ENCODE data around the gene USP2. TPM values are rescaled to one million over a fixed set of nuclear protein-coding genes. Genes with fewer than 3 reads are reported as not detected.
"Not testable (repeated sequence)": the region's sequence is repeated elsewhere in the genome, so short reads cannot be mapped to it uniquely, and the experiment has no call there.

The USP2 gene
- total RNA-seq, 1 experiment from 2014 or later = 2.1 TPM

DNA sequence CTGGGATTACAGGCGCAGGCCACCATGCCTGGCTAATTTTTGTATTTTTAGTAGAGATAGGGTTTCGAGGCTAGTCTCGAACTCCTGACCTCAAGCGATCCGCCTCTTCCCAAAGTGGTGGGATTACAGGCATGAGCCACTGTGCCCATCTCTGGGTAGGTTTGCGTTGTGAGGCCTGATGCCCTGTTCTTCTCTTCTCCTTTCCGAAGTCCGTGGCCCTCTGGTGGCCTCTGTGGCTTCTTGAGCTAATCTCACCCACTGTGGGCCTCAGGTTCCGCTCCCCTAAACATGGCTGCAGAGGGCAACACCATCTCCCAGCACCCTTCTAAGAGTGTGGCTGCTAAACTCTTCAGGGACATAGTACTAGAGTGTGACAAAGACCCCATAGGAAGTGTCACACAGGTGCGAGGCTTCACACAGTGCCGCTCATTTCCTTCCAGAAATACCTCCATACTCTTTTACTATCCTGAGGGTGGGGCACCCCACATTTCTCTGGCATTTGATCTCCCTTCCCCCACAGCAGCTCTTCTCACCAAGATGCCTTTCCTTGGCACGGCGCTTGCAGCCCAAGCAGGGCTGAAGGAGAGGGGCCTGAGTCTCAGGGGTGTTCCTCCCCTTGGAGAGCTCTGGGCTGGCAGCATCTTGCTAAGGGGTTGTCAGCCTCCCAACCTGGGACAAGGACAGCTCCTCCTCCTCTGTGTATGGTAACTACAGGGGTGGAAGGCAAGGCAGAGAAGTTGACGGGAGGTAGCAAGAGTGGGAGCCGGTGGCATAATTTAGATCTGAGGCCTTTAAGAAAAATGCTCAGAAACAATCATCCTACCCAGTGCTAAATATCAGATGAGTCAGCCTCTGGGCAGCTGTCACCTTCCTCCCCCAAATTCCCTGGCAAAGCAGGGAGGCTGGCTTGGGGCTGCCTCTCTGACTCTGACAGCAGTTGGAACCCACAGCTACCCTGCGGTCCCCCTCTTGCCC lies 35.4 kb upstream of the USP2 start:
- H3K9me3 ChIP-seq = no peaks in the 10 kb centered on the region
- peak; percentile 87 for DNase-seq
- H3K36me3 ChIP-seq = peaks cover 19% of the 10 kb centered on the region
- H3K27me3 ChIP-seq = no peaks in the 10 kb centered on the region
- no peak overlapping the region for H3K4me3 ChIP-seq

DNA sequence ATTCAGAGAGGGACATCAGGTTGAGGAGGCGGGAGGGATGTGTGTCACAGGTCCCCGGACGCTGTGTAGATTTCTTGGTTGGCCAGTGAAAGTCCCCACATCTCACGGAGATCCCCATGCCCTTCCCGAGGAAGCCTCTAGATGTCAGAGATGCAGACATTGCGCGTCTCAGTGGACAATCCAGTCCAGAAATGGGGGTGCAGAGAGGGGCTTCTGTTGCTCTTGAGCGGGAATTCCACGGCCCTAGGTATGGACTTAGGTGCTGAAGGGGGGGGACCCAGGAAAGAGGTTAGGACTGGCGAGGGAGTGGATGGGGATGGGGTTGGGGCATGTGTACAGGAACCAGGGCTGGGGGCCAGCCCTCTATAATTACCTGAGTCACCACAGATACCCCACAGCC lies 34.5 kb upstream of the USP2 start:
- no peak overlapping the region for H3K4me3 ChIP-seq
- no peaks in the 10 kb centered on the region for H3K9me3 ChIP-seq
- no peak for DNase-seq
- H3K36me3 ChIP-seq = peaks cover 16% of the 10 kb centered on the region
- H3K27me3 ChIP-seq = no peaks in the 10 kb centered on the region

DNA sequence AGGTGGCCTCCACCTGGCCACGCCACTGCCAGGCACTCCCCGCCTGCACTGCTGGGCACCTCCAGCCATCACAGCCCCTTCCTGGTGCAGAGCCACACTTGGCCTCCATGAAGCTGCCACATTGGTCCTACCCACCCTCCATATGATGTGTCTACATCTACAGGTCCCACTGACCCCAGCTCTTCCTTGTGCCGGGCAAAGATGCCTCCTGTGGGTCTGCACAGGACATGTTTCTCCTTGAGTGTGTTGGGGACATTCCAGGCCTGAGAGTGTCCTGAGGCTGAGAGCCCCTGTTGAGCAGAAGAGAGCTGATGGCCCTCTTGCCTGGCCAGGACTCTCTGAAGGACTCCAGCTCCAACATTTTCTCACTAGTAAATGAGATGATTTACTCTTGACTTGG lies 34.0 kb upstream of the USP2 start:
- peaks cover 15% of the 10 kb centered on the region for H3K36me3 ChIP-seq
- H3K4me3 ChIP-seq = no peak overlapping the region
- H3K27me3 ChIP-seq = no peaks in the 10 kb centered on the region
- DNase-seq = no peak
- H3K9me3 ChIP-seq = no peaks in the 10 kb centered on the region

DNA sequence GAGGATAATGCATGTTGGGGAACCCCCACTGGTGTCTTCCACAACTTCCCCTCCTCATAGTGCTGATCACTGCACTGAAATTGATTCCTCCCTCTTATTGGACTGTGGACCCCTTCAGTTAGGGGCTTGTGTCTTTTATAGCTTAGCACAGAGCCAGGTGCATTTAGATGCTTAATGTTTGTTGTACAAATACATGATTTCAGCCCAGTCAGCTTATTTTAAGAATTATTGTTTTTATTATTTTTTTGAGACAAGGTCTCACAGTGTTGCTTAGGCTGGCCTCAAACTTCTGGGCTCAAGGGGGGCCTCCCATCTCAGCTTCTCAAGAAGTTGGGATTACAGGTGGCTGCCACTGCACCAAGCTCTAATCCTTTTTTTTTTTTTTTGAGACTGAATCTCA lies 33.2 kb upstream of the USP2 start:
- no peak overlapping the region for H3K4me3 ChIP-seq
- DNase-seq = no peak
- H3K36me3 ChIP-seq = peaks cover 8% of the 10 kb centered on the region
- no peaks in the 10 kb centered on the region for H3K9me3 ChIP-seq
- no peaks in the 10 kb centered on the region for H3K27me3 ChIP-seq

DNA sequence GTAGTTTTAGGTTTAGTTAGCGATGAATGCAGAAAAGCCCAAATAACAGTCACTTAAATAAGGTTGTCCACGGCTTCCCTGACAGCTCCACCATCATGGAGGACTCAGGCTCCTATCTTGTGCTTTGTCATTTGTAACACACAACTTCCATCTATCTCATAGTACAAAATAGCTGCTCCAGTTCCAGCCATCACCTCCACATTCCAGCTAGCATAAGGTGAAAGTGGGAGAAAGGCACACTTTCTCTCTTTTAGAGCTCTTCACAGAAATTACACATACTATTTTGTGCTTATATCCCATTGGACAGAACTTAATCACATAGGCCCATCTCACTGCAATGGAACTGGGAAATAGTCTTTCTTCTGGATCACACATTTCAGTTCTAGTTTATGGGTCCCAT lies 32.8 kb upstream of the USP2 start:
- Histone ChIP-seq H3K27me3 (no peaks in the 10 kb centered on the region), H3K9me3 (no peaks in the 10 kb centered on the region), H3K4me3 (no peak overlapping the region), H3K36me3 (peaks cover 8% of the 10 kb centered on the region)
- no peak for DNase-seq

DNA sequence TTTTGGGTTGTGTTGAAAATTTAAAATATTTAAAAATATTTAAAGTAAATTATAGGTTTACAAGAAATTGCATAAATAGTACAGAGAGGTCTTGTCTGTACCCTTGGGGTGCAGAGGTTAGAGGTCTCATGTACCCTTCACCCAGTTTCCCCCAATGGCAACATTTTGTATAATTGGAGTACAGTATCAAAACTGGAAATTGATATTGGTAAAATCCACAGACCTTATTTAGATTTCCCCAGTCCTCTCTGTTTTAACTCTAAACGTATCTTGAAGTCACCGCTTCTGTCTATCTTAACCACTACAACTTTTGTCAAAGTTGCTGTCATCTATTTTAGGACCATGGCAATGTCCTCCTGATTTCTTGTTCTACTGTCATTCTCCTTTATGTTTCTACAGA lies 30.6 kb upstream of the USP2 start:
- Histone ChIP-seq H3K9me3 (no peaks in the 10 kb centered on the region), H3K36me3 (peaks cover 8% of the 10 kb centered on the region), H3K4me3 (no peak overlapping the region), H3K27me3 (no peaks in the 10 kb centered on the region)
- no peak for DNase-seq

DNA sequence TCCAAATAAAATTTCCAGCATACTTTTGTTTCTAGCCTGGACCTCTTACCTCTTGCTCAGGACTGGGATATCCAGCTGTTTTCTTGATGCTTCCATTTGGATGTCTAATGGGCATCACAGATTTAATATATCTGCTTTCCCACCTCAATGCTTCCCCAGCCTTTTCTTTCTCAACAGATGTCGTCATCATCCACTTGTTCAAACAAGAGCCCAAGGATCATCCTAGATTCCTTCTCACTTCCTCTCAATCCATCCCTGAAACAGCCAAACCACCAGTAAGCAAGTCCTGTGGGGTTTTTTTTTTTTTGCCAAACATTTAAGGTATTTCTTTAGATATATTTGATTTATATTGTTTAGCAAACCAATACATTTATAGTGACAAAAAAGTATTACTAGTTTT lies 29.0 kb upstream of the USP2 start:
- H3K36me3 ChIP-seq = peaks cover 4% of the 10 kb centered on the region
- H3K4me3 ChIP-seq = no peak overlapping the region
- H3K27me3 ChIP-seq = no peaks in the 10 kb centered on the region
- H3K9me3 ChIP-seq = no peaks in the 10 kb centered on the region
- no peak for DNase-seq

DNA sequence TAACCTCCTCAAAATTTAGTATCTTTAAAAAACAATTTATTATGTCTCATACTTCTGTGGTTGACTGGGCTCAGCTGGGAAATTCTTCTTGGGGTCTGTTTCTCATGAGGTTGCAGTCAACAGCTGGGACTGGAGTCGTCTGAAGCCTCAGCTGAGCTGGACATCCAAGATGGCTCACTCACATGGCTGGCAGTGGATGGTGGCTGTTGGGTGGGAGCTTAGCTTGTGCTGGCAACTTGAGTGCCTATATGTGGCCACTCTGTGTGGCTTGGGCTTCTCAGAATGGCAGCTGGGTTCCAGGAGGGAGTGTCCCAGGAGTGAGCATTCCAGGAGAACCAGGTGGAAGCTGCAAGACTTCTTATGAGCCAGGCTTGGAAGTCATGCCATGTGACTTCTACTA lies 28.2 kb upstream of the USP2 start:
- DNase-seq = no peak
- no peak overlapping the region for H3K4me3 ChIP-seq
- H3K9me3 ChIP-seq = no peaks in the 10 kb centered on the region
- peaks cover 4% of the 10 kb centered on the region for H3K36me3 ChIP-seq
- no peaks in the 10 kb centered on the region for H3K27me3 ChIP-seq

DNA sequence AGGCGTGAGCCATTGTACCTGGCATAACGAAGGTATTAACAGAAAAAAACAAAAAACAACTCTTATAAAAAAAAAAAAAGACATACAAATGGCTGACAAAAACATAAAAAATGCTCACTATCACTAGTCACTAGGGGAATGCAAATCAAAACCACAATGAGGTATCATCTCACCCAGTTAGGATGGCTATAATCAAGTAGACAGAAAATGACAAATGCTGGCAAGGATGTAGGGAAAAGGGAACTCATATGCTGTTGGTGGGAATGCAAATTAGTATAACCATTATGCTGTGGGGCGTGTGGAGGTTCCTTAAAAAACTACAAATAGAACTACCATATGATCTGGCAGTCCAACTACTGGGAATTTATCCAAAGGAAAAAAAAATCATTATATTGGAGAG lies 24.5 kb upstream of the USP2 start:
- DNase-seq = no peak
- H3K27me3 ChIP-seq = no peaks in the 10 kb centered on the region
- peaks cover 3% of the 10 kb centered on the region for H3K9me3 ChIP-seq
- peaks cover 3% of the 10 kb centered on the region; the same call in 1 of the 2 replicates for H3K36me3 ChIP-seq
- H3K4me3 ChIP-seq = no peak overlapping the region

DNA sequence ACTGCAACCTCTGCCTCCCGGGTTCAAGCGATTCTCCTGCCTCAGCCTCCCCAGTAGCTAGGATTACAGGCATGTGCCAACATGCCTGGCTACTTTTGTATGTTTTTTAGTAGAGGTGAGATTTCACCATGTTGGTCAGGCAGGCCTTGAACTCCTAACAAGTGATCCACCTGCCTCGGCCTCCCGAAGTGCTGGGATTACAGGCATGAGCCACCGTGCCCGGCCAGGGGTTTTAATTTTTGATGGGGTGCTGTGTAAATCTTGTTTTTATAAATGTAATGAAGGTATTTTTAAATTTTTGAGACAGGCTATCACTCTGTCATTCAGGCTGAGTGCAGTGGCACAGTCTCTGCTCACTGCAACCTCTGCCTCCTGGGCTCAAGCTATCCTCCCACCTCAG lies 24.0 kb upstream of the USP2 start:
- H3K4me3 ChIP-seq, H3K9me3 ChIP-seq, H3K27me3 ChIP-seq, H3K36me3 ChIP-seq, DNase-seq: not testable (repeated sequence)

DNA sequence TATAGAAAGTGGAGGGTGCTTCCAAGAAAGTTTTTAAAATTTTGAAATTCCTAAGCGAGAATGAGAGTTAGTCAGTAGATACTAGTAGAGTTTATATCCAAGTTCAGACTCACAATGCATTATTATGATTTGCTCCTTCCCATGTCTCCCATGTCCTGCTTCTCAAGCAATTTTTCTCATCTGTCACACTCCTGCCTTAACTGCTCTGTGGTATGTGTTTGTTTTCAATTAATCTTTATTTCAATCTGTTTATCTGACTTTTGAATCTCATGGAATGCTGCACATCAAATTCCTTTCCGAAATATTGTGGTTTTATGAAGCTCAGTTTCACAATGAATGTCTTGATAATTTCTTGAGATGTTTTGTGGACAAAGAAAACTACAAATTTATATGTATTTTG lies 23.4 kb upstream of the USP2 start:
- peaks cover 5% of the 10 kb centered on the region for H3K36me3 ChIP-seq
- H3K27me3 ChIP-seq = no peaks in the 10 kb centered on the region
- H3K4me3 ChIP-seq = no peak overlapping the region
- no peak for DNase-seq
- peaks cover 10% of the 10 kb centered on the region for H3K9me3 ChIP-seq

DNA sequence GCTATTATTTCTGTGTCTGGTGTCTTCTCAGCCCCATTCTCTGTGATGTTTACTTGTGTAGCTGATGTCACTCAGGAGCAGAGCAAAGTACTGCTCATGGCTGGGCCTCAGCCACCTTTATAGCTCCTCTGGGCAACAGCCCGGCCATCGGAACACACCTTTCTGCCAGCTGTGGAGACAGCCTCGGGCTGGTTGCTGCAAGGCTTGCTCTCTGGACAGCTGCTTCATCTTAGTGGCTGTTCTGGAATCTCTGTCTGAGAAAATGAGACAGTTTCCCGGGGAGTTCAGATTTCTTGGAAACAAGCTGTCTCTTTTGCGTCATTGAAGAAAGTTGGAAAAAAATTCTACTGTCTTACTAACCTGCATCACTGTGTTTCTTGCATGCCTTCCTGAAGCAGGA lies 21.5 kb upstream of the USP2 start:
- no peak for DNase-seq
- Histone ChIP-seq H3K4me3 (no peak overlapping the region), H3K27me3 (no peaks in the 10 kb centered on the region), H3K9me3 (peaks cover 18% of the 10 kb centered on the region), H3K36me3 (peaks cover 6% of the 10 kb centered on the region)

DNA sequence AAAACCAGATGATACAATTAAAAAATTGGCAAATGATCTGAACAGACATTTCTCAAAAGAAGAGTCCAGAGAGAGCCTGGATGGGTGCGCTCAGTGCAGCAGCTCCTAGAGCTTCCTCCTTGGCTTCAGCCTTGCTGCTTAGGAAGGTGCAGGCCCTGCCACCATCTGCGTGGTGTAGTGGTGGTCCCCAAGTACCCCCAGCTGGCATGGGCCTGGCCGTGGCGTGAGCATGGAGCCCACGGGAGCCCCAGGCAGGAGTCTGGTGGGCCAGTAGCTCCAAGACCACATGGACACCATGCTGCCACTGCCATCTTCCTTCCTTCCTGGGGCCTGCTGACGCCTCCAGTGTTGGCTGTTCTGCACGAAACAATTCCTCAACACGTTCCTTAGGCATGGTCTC lies 21.0 kb upstream of the USP2 start:
- H3K27me3 ChIP-seq = no peaks in the 10 kb centered on the region
- H3K9me3 ChIP-seq = peaks cover 20% of the 10 kb centered on the region
- H3K4me3 ChIP-seq = no peak overlapping the region
- DNase-seq = no peak
- peaks cover 11% of the 10 kb centered on the region for H3K36me3 ChIP-seq

DNA sequence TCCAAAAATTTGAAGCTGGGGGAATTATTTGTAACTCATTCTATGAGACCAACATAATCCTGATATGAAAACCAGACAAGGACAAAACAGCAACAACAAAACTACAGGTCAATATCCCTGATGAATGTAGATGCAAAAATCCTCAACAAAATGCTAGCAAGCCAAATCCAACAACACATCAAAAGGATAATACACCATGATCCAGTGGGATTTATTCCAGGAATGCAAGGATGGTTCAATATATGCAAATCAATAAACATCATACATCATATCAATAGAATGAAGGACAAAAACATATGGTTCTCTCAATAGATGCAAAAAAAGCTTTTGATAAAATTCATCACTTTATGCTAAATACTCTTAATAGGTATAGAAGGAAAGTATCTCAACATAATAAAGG lies 19.4 kb upstream of the USP2 start:
- H3K36me3 ChIP-seq = peaks cover 11% of the 10 kb centered on the region
- H3K9me3 ChIP-seq = peaks cover 20% of the 10 kb centered on the region
- DNase-seq = no peak
- no peaks in the 10 kb centered on the region for H3K27me3 ChIP-seq
- H3K4me3 ChIP-seq = no peak overlapping the region

DNA sequence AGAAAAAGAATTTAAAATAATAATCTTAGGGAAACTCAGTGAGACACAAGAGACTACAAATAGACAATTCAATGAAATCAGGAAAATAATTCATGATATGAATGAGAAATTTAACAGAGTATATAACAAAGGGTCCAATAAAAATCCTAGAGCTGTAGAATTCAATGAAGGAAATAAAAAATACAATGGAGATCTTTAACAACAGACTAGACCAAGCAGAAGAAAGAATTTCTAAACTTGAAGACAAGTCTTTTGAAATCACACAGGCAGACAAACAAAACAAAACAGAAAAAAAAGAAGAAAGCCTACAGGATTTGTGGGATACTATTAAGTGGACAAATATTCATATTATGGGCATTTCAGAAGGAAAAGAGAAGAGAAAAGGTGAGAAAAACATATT lies 16.2 kb upstream of the USP2 start:
- Histone ChIP-seq H3K4me3 (no peak overlapping the region), H3K27me3 (no peaks in the 10 kb centered on the region), H3K36me3 (peaks cover 11% of the 10 kb centered on the region), H3K9me3 (peaks cover 20% of the 10 kb centered on the region)
- no peak for DNase-seq

DNA sequence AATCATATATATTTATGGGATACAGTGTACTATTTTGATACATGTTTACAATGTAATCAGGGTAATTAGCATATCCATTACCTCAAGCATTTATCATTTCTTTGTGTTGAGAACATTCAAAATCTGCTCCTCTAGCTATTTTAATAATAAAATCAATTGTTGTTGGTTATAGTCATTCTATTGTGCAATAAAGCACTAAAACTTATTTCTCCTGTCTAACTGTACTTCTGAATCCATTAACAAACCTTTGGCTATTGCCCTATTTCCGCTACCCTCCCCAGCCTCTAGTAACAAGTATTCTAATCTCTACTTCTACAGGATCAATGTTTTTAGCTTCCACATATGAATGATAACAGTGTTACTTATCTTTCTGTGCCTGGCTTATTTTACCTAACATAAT lies 15.3 kb upstream of the USP2 start:
- Histone ChIP-seq H3K9me3 (peaks cover 20% of the 10 kb centered on the region), H3K36me3 (peaks cover 11% of the 10 kb centered on the region), H3K4me3 (no peak overlapping the region), H3K27me3 (no peaks in the 10 kb centered on the region)
- DNase-seq = no peak

DNA sequence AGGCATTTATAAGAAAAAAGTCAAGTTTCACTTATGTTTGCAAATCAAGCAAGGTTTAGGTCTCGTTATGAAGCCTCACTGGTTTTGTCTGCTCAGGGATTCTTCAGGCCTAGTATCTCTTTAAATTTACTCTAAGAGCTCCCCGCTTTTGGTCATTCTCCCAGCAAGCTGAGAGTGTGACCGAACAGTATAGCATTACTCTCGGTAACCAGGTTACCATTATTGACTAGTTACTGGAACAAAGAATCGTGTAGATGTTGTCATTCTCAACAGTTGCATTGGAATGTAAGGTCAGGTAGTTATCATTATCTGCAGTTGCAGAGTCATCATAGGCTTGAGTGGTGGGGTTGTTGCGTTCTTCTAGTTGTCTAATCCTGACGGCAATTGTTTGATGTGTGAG lies 9.8 kb upstream of the USP2 start:
- H3K36me3 ChIP-seq = no peaks in the 10 kb centered on the region
- no peaks in the 10 kb centered on the region for H3K27me3 ChIP-seq
- no peaks in the 10 kb centered on the region for H3K9me3 ChIP-seq
- no peak for DNase-seq
- no peak overlapping the region for H3K4me3 ChIP-seq

DNA sequence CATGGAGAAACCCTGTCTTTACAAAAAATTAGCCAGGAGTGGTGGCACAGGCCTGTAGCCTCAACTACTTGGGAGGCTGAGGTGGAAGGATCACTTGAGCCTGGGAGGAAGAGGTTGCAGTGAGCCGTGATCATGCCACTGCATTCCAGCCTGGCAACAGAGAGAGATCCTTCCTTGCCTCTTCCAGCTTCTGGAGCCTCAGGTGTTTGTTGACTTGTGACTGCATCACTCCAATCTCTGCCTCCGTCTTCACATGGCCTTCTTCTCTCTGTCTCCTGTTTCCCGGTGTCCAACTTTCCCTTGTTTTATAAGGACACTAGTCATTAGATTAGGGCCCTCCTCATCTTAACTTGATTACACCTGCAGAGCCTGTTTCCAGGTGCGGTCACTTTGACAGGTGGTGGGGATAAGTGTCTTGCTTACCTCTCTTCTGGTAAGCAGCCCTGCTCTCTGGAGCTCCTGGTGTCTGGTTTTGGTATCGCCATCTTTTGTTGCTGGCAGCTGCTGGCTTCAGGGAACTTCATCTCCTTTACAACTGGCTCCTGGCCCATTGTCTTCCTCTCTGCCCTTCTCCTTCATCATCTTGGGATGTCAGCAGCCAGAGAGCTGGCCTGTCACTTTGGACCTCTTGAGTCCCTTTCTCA lies 8.2 kb upstream of the USP2 start:
- Histone ChIP-seq H3K4me3 (no peak overlapping the region), H3K27me3 (no peaks in the 10 kb centered on the region), H3K36me3 (no peaks in the 10 kb centered on the region), H3K9me3 (no peaks in the 10 kb centered on the region)
- no peak for DNase-seq
